Peyer's patch (tissue), 4 donors: ENCODE results near the gene MED9.

Experiments used
- POLR2A ChIP-seq, 2 donors: fragments of 450-650 bp; IDR thresholded peaks; one replicate each; pipeline ENCODE4 v1.5.1; 2017; ENCODE audit warnings: antibody characterized with exemption in 2 of 2, mild to moderate bottlenecking in 2 of 2, moderate library complexity in 2 of 2
- TF ChIP-seq, protein P1 (sequence below), 6 experiments: fragments of 450-650 bp in 4 of 6; fragments of 200-600 bp in 2 of 6; sonication (generic) in 1 of 6; IDR thresholded peaks; one replicate each; pipeline ENCODE4 v1.5.1; 2017 to 2019; ENCODE audit warnings: antibody characterized with exemption in 6 of 6, mild to moderate bottlenecking in 3 of 6, moderate library complexity in 1 of 6

DNA sequence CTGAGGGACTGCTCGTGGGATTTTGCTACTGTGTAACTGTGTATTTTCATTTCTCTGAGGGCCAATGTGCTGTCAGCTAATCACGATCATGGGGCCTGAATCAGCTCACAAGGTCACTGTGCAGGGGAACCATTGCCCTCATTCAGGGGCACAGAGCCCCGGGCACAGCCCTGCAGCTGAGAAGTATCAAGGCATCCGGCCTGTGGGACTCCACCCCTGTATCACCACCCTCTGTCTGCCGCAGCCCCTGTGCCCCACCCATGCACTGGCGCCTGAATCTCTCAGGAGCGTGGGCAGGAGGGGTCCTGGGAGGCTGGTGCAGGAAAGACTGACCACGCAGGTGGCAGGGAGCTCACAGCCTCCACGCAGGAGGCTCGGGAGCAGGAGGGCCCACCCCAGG lies 62.8 kb downstream of the MED9 start:
- TF ChIP-seq, protein P1, sequence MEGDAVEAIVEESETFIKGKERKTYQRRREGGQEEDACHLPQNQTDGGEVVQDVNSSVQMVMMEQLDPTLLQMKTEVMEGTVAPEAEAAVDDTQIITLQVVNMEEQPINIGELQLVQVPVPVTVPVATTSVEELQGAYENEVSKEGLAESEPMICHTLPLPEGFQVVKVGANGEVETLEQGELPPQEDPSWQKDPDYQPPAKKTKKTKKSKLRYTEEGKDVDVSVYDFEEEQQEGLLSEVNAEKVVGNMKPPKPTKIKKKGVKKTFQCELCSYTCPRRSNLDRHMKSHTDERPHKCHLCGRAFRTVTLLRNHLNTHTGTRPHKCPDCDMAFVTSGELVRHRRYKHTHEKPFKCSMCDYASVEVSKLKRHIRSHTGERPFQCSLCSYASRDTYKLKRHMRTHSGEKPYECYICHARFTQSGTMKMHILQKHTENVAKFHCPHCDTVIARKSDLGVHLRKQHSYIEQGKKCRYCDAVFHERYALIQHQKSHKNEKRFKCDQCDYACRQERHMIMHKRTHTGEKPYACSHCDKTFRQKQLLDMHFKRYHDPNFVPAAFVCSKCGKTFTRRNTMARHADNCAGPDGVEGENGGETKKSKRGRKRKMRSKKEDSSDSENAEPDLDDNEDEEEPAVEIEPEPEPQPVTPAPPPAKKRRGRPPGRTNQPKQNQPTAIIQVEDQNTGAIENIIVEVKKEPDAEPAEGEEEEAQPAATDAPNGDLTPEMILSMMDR (IDR thresholded peaks at IDR 0.05) = no peak
- no peak for TF ChIP-seq POLR2A (IDR thresholded peaks at IDR 0.05)
